Transverse colon (tissue), 3 donors: ENCODE data around the gene PGK1.

Experiments
- EP300 ChIP-seq: sonication (generic); formaldehyde crosslinking; IDR thresholded peaks from one replicate; pipeline ENCODE4 v1.6.1; 2017; ENCODE audit warnings: antibody characterized with exemption, low read depth
- POLR2A ChIP-seq: fragments of 450-650 bp; IDR thresholded peaks from one replicate; pipeline ENCODE4 v1.6.1; 2016; ENCODE audit warnings: antibody characterized with exemption, mild to moderate bottlenecking, moderate library complexity
- TF ChIP-seq, protein P1 (sequence below), 5 experiments: fragments of 200-600 bp in 3 of 5; fragments of 450-650 bp in 2 of 5; sonication (generic) in 3 of 5; IDR thresholded peaks; 1 replicate in 2 of 5; 2 replicates in 3 of 5; pipeline ENCODE4 v1.5.1; 2016 to 2017; ENCODE audit warnings: antibody characterized with exemption in 5 of 5, inconsistent platforms in 3 of 5, mild to moderate bottlenecking in 2 of 5, moderate library complexity in 1 of 5

DNA sequence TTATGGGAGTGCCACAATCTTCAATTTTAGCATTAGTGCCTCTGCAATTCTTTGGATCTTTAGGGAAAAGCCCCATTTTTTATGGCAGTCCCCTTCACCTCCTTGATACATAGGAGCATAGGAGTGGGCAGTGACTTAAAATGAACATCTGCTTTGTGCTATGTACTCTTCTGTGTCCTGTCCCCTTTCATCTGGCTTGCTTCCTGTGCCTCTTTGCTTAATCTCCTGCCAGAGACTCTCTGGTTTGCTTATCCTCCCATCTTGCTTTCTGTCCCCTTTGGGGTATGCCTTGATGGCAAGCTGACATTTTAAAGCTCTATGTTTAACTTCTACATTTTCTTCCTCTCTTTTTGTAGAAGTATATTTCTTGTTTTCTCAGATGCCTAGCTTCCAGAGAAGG, 12.3 kb downstream of the PGK1 start:
- TF ChIP-seq, protein P1, sequence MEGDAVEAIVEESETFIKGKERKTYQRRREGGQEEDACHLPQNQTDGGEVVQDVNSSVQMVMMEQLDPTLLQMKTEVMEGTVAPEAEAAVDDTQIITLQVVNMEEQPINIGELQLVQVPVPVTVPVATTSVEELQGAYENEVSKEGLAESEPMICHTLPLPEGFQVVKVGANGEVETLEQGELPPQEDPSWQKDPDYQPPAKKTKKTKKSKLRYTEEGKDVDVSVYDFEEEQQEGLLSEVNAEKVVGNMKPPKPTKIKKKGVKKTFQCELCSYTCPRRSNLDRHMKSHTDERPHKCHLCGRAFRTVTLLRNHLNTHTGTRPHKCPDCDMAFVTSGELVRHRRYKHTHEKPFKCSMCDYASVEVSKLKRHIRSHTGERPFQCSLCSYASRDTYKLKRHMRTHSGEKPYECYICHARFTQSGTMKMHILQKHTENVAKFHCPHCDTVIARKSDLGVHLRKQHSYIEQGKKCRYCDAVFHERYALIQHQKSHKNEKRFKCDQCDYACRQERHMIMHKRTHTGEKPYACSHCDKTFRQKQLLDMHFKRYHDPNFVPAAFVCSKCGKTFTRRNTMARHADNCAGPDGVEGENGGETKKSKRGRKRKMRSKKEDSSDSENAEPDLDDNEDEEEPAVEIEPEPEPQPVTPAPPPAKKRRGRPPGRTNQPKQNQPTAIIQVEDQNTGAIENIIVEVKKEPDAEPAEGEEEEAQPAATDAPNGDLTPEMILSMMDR (IDR thresholded peaks at IDR 0.05) = no peak
- no peak for TF ChIP-seq POLR2A
- no peak for TF ChIP-seq EP300
